K562 (cell line): Measurements from ENCODE around the gene FOLR2. TPM values are rescaled to one million over a fixed set of nuclear protein-coding genes. Genes with fewer than 3 reads are reported as not detected.

Source experiments
- CUX1 ChIP-seq: fragments of 200-800 bp; sonication (Bioruptor generic); IDR thresholded peaks from 2 replicates; pipeline ENCODE4 v1.6.1; 2016; ENCODE audit warnings: missing genetic modification characterization, missing compliant biosample characterization
- NFRKB ChIP-seq: fragments of 450-650 bp; IDR thresholded peaks from 2 replicates; pipeline ENCODE4 v1.6.1; 2016; ENCODE audit warnings: low read depth
- POLR2G ChIP-seq: fragments of 200-400 bp; formaldehyde crosslinking; IDR thresholded peaks from 2 replicates; pipeline ENCODE4 v1.6.1; 2017; ENCODE audit warnings: low read depth, mild to moderate bottlenecking, antibody characterized with exemption, low read length, moderate library complexity
- RBFOX2 ChIP-seq: fragments of 200-400 bp; formaldehyde crosslinking; IDR thresholded peaks from 2 replicates; pipeline ENCODE4 v1.6.1; 2017; ENCODE audit warnings: low read depth, mild to moderate bottlenecking, low read length, moderate library complexity
- RBM14 ChIP-seq: fragments of 200-400 bp; formaldehyde crosslinking; IDR thresholded peaks from 2 replicates; pipeline ENCODE4 v1.6.1; 2018; ENCODE audit warnings: low read depth, mild to moderate bottlenecking, low read length, moderate library complexity, borderline replicate concordance; ENCODE audit not compliant: insufficient read depth
- RBM22 ChIP-seq: fragments of 200-400 bp; formaldehyde crosslinking; IDR thresholded peaks from 2 replicates; pipeline ENCODE4 v1.6.1; 2018; ENCODE audit warnings: low read length, low read depth; ENCODE audit not compliant: poor library complexity, severe bottlenecking
- TARDBP ChIP-seq: fragments of 450-650 bp; IDR thresholded peaks from 2 replicates; pipeline ENCODE4 v1.6.1; 2016
- TEAD4 ChIP-seq, 2 experiments: sonication (generic) in 1 of 2; formaldehyde crosslinking in 1 of 2; IDR thresholded peaks; 2 replicates each; pipeline versions ENCODE4 v1.6.1 to v1.8.0; 2012 to 2022; ENCODE audit warnings: borderline replicate concordance in 1 of 2, inconsistent platforms in 1 of 2, low read length in 1 of 2, mild to moderate bottlenecking in 1 of 2, missing genetic modification reagents in 1 of 2
- TGIF2 ChIP-seq: sonication (generic); formaldehyde crosslinking; IDR thresholded peaks from 2 replicates; pipeline ENCODE4 v1.8.1; 2022; ENCODE audit warnings: mild to moderate bottlenecking, missing genetic modification reagents, moderate library complexity
- ZNF740 ChIP-seq, 3 experiments: fragments of 200-800 bp in 1 of 3; sonication (Bioruptor generic) in 1 of 3; sonication (generic) in 1 of 3; formaldehyde crosslinking in 1 of 3; IDR thresholded peaks; 2 replicates each; pipeline versions ENCODE4 v1.6.1 to v1.8.0; 2016 to 2022; ENCODE audit warnings: mild to moderate bottlenecking in 2 of 3, missing compliant biosample characterization in 2 of 3, missing genetic modification characterization in 2 of 3, missing genetic modification reagents in 1 of 3
- polyA plus RNA-seq, 8 experiments: library from polyadenylated mRNA; depleted of rRNA in 4 of 8; stranded (reverse) in 5 of 8; unstranded in 3 of 8; fragments of >200 nt; fragmentation: Nextera tagmentation in 2 of 8; fragmentation: Illumina TruSeq in 1 of 8; extraction: Ambion mirVana in 2 of 8; extraction: Trizol in 1 of 8; gene quantifications; 2 replicates each; pipeline versions ENCODE4 v1.2.1 to v1.2.3, GENCODE V29; 2011 to 2014; ENCODE audit warnings: inconsistent platforms in 1 of 8, missing spikeins in 1 of 8
- total RNA-seq, 7 experiments: library from RNA; depleted of rRNA in 6 of 7; stranded (reverse); fragments of >200 nt in 6 of 7; fragmentation: Illumina TruSeq in 2 of 7; extraction: Trizol in 2 of 7; gene quantifications; 2 replicates each; pipeline versions ENCODE4 v1.2.1 to v1.2.3, GENCODE V29; 2011 to 2021; ENCODE audit warnings: low replicate concordance in 1 of 7
- TF ChIP-seq, protein P1 (sequence below), 3 experiments: IDR thresholded peaks in 2 of 3; conservative IDR thresholded peaks in 1 of 3; 2 replicates each; pipeline ENCODE4 v1.5.1; 2011 to 2012; ENCODE audit warnings: low read length in 3 of 3, mild to moderate bottlenecking in 3 of 3, control low read depth in 2 of 3, improper control_type of control experiment in 1 of 3, inconsistent platforms in 1 of 3, low read depth in 1 of 3, mixed read lengths in 1 of 3, moderate library complexity in 1 of 3; ENCODE audit not compliant: insufficient read depth in 2 of 3

Gene FOLR2
- total and polyA plus RNA-seq, 9 of the 15 experiments (the other 6 are each of a cell fraction or from before 2014, with no cell fraction given) = 0.27 TPM; not detected in 8

DNA sequence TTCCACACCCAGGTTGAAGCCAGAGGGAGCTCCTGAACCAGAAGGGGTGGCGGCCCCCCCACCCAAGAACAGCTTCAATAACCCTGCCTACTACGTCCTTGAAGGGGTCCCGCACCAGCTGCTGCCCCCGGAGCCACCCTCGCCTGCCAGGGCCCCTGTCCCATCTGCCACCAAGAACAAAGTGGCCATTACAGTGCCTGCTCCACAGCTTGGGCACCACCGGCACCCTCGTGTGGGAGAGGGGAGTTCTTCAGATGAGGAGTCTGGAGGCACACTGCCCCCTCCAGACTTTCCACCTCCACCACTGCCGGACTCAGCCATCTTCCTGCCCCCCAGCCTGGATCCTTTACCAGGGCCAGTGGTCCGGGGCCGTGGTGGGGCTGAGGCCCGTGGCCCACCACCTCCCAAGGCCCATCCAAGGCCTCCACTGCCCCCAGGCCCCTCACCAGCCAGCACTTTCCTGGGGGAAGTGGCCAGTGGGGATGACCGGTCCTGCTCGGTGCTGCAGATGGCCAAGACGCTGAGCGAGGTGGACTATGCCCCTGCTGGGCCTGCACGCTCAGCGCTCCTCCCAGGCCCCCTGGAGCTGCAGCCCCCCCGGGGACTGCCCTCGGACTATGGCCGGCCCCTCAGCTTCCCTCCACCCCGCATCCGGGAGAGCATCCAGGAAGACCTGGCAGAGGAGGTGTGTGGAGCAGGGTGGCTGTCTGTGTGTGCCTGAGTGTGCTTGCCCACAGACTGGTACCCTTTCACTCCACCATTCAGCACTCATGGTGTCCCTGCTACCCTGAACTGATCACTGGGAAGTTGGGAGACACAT lies 20.7 kb downstream of the FOLR2 start (continued):
- TF ChIP-seq CUX1 (CRISPR knock-in tag) (no peak), RBFOX2 (peak; percentile 47; the same call in 1 of the 2 replicates), NFRKB (no peak), RBM14 (no peak), TARDBP (no peak), POLR2G (0 out of 2 replicates have a peak, but pooled peaks have one; percentile 37), ZNF740 (CRISPR knock-in tag; IDR thresholded peaks at IDR 0.05) (peak; percentile 70; the same call in 1 of the 2 replicates), ZNF740 (tag; IDR thresholded peaks at IDR 0.05) (no peak), TEAD4 (IDR thresholded peaks at IDR 0.05; ENCODE audit: low read length) (no peak), TEAD4 (CRISPR knock-in tag; IDR thresholded peaks at IDR 0.05; ENCODE audit: borderline replicate concordance) (no peak), TGIF2 (CRISPR knock-in tag) (no peak), RBM22 (peak; percentile 19)
- TF ChIP-seq, protein P1, sequence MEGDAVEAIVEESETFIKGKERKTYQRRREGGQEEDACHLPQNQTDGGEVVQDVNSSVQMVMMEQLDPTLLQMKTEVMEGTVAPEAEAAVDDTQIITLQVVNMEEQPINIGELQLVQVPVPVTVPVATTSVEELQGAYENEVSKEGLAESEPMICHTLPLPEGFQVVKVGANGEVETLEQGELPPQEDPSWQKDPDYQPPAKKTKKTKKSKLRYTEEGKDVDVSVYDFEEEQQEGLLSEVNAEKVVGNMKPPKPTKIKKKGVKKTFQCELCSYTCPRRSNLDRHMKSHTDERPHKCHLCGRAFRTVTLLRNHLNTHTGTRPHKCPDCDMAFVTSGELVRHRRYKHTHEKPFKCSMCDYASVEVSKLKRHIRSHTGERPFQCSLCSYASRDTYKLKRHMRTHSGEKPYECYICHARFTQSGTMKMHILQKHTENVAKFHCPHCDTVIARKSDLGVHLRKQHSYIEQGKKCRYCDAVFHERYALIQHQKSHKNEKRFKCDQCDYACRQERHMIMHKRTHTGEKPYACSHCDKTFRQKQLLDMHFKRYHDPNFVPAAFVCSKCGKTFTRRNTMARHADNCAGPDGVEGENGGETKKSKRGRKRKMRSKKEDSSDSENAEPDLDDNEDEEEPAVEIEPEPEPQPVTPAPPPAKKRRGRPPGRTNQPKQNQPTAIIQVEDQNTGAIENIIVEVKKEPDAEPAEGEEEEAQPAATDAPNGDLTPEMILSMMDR (IDR thresholded peaks at IDR 0.05 in 2 of 3, conservative IDR thresholded peaks at IDR 0.05 in 1 of 3; ENCODE audit: insufficient read depth in 2 of 3, low read depth in 1 of 3, low read length in 3 of 3) = peak in 2 of 3 experiments; percentile 2 to 23; a peak in 1 of 6 replicates
